DOHH2 (cell line): ENCODE data around the gene SCN11A.

Experiments
- H3F3A ChIP-seq: fragments of 200-600 bp; sonication (generic), shearing (Covaris generic); 2 replicates; pipeline ENCODE4 v1.6.0; 2016; ENCODE audit warnings: antibody characterized with exemption, mild to moderate bottlenecking; ENCODE audit not compliant: control insufficient read depth, insufficient read depth
- H3K27ac ChIP-seq: fragments of 200-600 bp; sonication (generic); 2 replicates; pipeline ENCODE4 v1.5.1; 2014; ENCODE audit warnings: low read depth, mild to moderate bottlenecking, low read length, moderate library complexity
- H3K27me3 ChIP-seq: fragments of 200-600 bp; sonication (generic); 2 replicates; pipeline ENCODE4 v1.6.1; 2014; ENCODE audit warnings: mild to moderate bottlenecking, low read length, mixed read lengths; ENCODE audit not compliant: control insufficient read depth
- H3K36me3 ChIP-seq: fragments of 200-600 bp; sonication (generic); 2 replicates; pipeline ENCODE4 v1.6.1; 2014; ENCODE audit warnings: mild to moderate bottlenecking, low read length, moderate library complexity, mixed read lengths; ENCODE audit not compliant: control insufficient read depth
- H3K4me1 ChIP-seq: fragments of 200-600 bp; sonication (generic); 2 replicates; pipeline ENCODE4 v1.6.1; 2014; ENCODE audit warnings: mild to moderate bottlenecking, low read length, mixed read lengths; ENCODE audit not compliant: control insufficient read depth
- H3K4me2 ChIP-seq: fragments of 200-600 bp; sonication (generic); 2 replicates; pipeline ENCODE4 v1.6.0; 2014; ENCODE audit warnings: mild to moderate bottlenecking, low read length, moderate library complexity
- H3K4me3 ChIP-seq: fragments of 200-600 bp; sonication (generic); 2 replicates; pipeline ENCODE4 v1.5.1; 2014; ENCODE audit warnings: mild to moderate bottlenecking, low read length, mixed read lengths
- H3K79me2 ChIP-seq: fragments of 200-600 bp; sonication (generic); 2 replicates; pipeline ENCODE4 v1.6.1; 2014; ENCODE audit warnings: mild to moderate bottlenecking, low read length, mixed read lengths; ENCODE audit not compliant: control insufficient read depth
- H3K9me2 ChIP-seq: fragments of 200-600 bp; sonication (generic); replicated peaks from 2 replicates; pipeline ENCODE4 v1.6.1; 2014; ENCODE audit warnings: mild to moderate bottlenecking, low read length, mixed read lengths; ENCODE audit not compliant: control insufficient read depth
- H3K9me3 ChIP-seq: fragments of 200-600 bp; sonication (generic); 2 replicates; pipeline ENCODE4 v1.6.1; 2014; ENCODE audit warnings: antibody characterized with exemption, low read length, mixed read lengths; ENCODE audit not compliant: control insufficient read depth, insufficient read depth
- H4K20me1 ChIP-seq: fragments of 200-600 bp; sonication (generic); 2 replicates; pipeline ENCODE4 v1.6.0; 2014; ENCODE audit warnings: low read depth, mild to moderate bottlenecking, antibody characterized with exemption, low read length, moderate library complexity; ENCODE audit not compliant: control insufficient read depth, insufficient read depth
- EZH2phosphoT487 ChIP-seq: fragments of 200-600 bp; sonication (generic); IDR thresholded peaks from 2 replicates; pipeline ENCODE4 v1.6.1; 2017; ENCODE audit warnings: borderline replicate concordance, mild to moderate bottlenecking, antibody characterized with exemption, low read length, moderate library complexity, mixed read lengths
- TF ChIP-seq, protein P1 (sequence below): fragments of 200-600 bp; sonication (generic); IDR thresholded peaks from one replicate; pipeline ENCODE4 v1.5.1; 2014; ENCODE audit warnings: antibody characterized with exemption, mild to moderate bottlenecking, low read depth, low read length; ENCODE audit not compliant: poor library complexity, severe bottlenecking

Gene SCN11A

GRCh38 chr3:39011191-39011736 lies 40.5 kb downstream of the SCN11A start:
- no peaks in the 10 kb centered on the region for H3K27me3 ChIP-seq

DNA sequence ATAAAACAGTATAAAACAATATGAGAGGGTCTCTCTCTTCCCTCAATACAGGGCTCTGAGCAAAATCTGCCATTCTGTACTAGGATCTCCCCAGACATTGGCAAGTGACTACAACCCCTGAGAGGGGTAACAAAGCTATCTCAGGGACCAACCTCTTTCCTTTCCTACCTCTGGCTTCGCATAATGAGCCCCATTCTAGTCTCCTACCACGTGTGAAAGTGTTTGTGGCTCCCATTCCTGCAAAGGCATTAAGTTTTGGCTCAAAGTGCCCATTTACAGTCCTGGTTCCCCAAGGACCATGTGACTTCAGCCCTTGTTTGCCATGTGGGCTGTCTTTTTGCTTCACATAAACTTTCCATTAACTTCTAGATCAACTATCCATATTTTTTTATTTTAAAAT lies 46.4 kb downstream of the SCN11A start:
- Histone ChIP-seq H3K79me2 (no peaks in the 10 kb centered on the region), H3K4me1 (no peaks in the 10 kb centered on the region), H3K9me3 (no peaks in the 10 kb centered on the region), H3K4me3 (no peak overlapping the region), H3K27me3 (no peaks in the 10 kb centered on the region), H4K20me1 (no peaks in the 10 kb centered on the region), H3K27ac (no peak overlapping the region), H3F3A (no peaks in the 10 kb centered on the region), H3K36me3 (no peaks in the 10 kb centered on the region), H3K4me2 (no peak overlapping the region), H3K9me2 (no peaks in the 10 kb centered on the region)
- TF ChIP-seq, protein P1, sequence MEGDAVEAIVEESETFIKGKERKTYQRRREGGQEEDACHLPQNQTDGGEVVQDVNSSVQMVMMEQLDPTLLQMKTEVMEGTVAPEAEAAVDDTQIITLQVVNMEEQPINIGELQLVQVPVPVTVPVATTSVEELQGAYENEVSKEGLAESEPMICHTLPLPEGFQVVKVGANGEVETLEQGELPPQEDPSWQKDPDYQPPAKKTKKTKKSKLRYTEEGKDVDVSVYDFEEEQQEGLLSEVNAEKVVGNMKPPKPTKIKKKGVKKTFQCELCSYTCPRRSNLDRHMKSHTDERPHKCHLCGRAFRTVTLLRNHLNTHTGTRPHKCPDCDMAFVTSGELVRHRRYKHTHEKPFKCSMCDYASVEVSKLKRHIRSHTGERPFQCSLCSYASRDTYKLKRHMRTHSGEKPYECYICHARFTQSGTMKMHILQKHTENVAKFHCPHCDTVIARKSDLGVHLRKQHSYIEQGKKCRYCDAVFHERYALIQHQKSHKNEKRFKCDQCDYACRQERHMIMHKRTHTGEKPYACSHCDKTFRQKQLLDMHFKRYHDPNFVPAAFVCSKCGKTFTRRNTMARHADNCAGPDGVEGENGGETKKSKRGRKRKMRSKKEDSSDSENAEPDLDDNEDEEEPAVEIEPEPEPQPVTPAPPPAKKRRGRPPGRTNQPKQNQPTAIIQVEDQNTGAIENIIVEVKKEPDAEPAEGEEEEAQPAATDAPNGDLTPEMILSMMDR: no peak
- TF ChIP-seq EZH2phosphoT487: no peak

More at GRCh38 chr3:39011191-39011736, 40.5 kb downstream of the SCN11A start:
- Histone ChIP-seq H3K9me3 (no peaks in the 10 kb centered on the region), H4K20me1 (no peaks in the 10 kb centered on the region), H3K36me3 (no peaks in the 10 kb centered on the region), H3K4me2 (no peak overlapping the region), H3K27ac (no peak overlapping the region), H3K4me1 (no peaks in the 10 kb centered on the region), H3K4me3 (no peak overlapping the region), H3K79me2 (no peaks in the 10 kb centered on the region), H3F3A (no peaks in the 10 kb centered on the region), H3K9me2 (no peaks in the 10 kb centered on the region)
- TF ChIP-seq, protein P1: no peak
- TF ChIP-seq EZH2phosphoT487: no peak
